HEK293 (cell line): ENCODE results near the gene HRCT1.

Experiments used
- BCL11B ChIP-seq: fragments of 450-650 bp; formaldehyde crosslinking; IDR thresholded peaks from 2 replicates; pipeline ENCODE4 v1.5.1; 2016; ENCODE audit warnings: low read depth, missing biosample characterization, missing genetic modification characterization
- CTCF ChIP-seq: fragments of 450-650 bp; formaldehyde crosslinking; IDR thresholded peaks from 2 replicates; pipeline ENCODE4 v1.5.1; 2016; ENCODE audit warnings: missing biosample characterization, missing genetic modification characterization
- PATZ1 ChIP-seq: fragments of 450-650 bp; formaldehyde crosslinking; IDR thresholded peaks from 2 replicates; pipeline ENCODE4 v1.5.1; 2016; ENCODE audit warnings: missing biosample characterization, missing genetic modification characterization
- SP2 ChIP-seq: fragments of 450-650 bp; formaldehyde crosslinking; IDR thresholded peaks from 2 replicates; pipeline ENCODE4 v1.5.1; 2016; ENCODE audit warnings: missing biosample characterization, missing genetic modification characterization
- ZNF639 ChIP-seq: fragments of 450-650 bp; formaldehyde crosslinking; IDR thresholded peaks from 2 replicates; pipeline ENCODE4 v1.5.1; 2016; ENCODE audit warnings: missing biosample characterization, missing genetic modification characterization

DNA sequence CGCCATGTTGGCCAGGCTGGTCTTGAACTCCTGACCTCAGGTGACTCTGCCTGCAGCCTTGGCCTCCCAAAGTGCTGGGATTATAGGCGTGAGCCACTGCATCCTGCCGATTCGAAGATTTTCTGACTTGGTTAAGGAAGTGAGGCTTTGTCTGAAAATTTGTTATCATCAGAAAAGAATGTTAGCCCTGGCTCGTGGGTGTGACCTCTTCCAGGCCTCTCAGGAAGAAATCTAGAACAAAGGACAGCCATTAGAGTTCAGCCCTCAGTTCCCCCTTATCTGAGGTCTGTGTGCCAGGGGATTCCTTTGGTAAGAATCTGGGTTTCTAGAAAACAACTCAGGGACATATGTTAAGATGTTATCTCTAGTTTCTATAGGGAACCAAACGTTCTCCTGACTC lies 45.7 kb downstream of the HRCT1 start:
- TF ChIP-seq ZNF639 (tag by site-specific recombination), result no peak
- no peak for TF ChIP-seq CTCF (tag by site-specific recombination)
- TF ChIP-seq BCL11B, result no peak
- TF ChIP-seq SP2, result no peak
- no peak for TF ChIP-seq PATZ1 (tag by site-specific recombination)
